Uterus (tissue), 2 donors: ENCODE results near the gene LMBRD1.

Source experiments
- CTCF ChIP-seq, 4 experiments: fragments of 200-600 bp in 2 of 4; fragments of 450-650 bp in 2 of 4; sonication (generic) in 2 of 4; IDR thresholded peaks; one replicate each; pipeline ENCODE4 v1.5.1; 2016 to 2019; ENCODE audit warnings: antibody characterized with exemption in 4 of 4, mild to moderate bottlenecking in 2 of 4, moderate library complexity in 1 of 4
- POLR2A ChIP-seq, 2 donors: fragments of 450-650 bp; IDR thresholded peaks; one replicate each; pipeline ENCODE4 v1.6.1; 2016; ENCODE audit warnings: antibody characterized with exemption in 2 of 2, mild to moderate bottlenecking in 1 of 2, moderate library complexity in 1 of 2

- TF ChIP-seq CTCF (IDR thresholded peaks at IDR 0.05), result no peak
- no peak for TF ChIP-seq POLR2A (IDR thresholded peaks at IDR 0.05)
Measured at GRCh38 chr6:69756366-69756765, 40.4 kb downstream of the LMBRD1 start.
